ENCODE results near the gene YPEL2. TPM values are rescaled to one million over a fixed set of nuclear protein-coding genes. Genes with fewer than 3 reads are reported as not detected.

Gene YPEL2
- total RNA-seq, 1 donor from 2014 or later = 16.7 TPM

DNA sequence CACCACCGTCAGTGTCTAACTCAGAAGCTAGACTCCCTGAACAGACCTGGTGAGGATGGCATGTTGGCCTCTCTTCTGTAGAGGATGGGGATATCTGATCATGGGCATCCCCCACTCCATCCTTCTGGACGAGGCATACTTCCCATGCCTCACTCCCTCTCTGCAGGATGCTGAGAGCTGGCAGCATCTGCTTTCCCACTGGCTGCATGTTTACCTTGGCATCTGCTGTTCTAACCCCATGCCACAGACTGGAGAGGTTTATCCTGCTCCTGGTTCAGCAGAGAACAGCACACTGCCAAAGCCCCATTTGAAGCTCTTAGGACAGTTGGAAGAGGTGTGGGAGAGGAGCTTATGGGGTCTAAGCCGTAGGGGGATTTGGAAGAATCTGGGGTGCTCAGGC lies 46.0 kb downstream of the YPEL2 start:
- Histone ChIP-seq H3K36me3 (no peaks in the 10 kb centered on the region), H3K27me3 (no peaks in the 10 kb centered on the region), H3K4me3 (no peak overlapping the region), H3K27ac (peak overlapping the region; percentile 77), H3K9me3 (no peaks in the 10 kb centered on the region), H3K4me1 (peaks cover 91% of the 10 kb centered on the region)
- DNase-seq (ENCODE audit: extremely low spot score in 2 of 2) = no peak
- intact Hi-C loops (cut with DNase I) = loop anchor here (10.0 kb wide), 1 partner anchor 47 kb away; no protein-coding TSS in a partner anchor
- TF ChIP-seq, protein P1, sequence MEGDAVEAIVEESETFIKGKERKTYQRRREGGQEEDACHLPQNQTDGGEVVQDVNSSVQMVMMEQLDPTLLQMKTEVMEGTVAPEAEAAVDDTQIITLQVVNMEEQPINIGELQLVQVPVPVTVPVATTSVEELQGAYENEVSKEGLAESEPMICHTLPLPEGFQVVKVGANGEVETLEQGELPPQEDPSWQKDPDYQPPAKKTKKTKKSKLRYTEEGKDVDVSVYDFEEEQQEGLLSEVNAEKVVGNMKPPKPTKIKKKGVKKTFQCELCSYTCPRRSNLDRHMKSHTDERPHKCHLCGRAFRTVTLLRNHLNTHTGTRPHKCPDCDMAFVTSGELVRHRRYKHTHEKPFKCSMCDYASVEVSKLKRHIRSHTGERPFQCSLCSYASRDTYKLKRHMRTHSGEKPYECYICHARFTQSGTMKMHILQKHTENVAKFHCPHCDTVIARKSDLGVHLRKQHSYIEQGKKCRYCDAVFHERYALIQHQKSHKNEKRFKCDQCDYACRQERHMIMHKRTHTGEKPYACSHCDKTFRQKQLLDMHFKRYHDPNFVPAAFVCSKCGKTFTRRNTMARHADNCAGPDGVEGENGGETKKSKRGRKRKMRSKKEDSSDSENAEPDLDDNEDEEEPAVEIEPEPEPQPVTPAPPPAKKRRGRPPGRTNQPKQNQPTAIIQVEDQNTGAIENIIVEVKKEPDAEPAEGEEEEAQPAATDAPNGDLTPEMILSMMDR (IDR thresholded peaks at IDR 0.05) = no peak
- TF ChIP-seq POLR2AphosphoS5 (IDR thresholded peaks at IDR 0.05; ENCODE audit: insufficient read depth in 1 of 2, low read depth in 1 of 2) = no peak
- TF ChIP-seq POLR2A (IDR thresholded peaks at IDR 0.05) = no peak

DNA sequence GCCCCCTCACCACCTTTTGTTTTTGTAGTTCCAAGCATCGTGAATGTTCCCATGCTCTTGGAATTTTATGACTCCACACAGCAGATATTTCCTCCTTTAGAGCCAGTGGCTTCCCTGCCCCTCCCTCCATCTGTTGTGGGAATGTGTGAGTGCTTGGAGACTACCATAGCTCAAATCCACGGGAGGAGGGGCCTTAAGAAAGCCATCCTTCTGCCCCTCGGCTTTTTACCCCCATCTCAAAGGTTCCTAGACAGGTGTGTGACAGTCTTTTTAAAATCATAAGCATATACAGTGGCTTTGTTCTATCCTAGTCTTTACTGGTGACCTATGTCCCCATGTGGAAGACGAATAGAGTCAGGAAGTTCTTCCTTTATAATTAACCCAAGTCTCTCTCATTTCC lies 47.2 kb downstream of the YPEL2 start:
- TF ChIP-seq POLR2A (IDR thresholded peaks at IDR 0.05) (no peak), POLR2AphosphoS5 (IDR thresholded peaks at IDR 0.05; ENCODE audit: insufficient read depth in 1 of 2, low read depth in 1 of 2) (peak in 1 of 2 donors; percentile 29)
- no peaks in the 10 kb centered on the region for H3K36me3 ChIP-seq
- H3K4me1 ChIP-seq = peaks cover 78% of the 10 kb centered on the region
- no peak for DNase-seq (ENCODE audit: extremely low spot score in 2 of 2)
- H3K27ac ChIP-seq = peak overlapping the region; percentile 77
- no peak overlapping the region for H3K4me3 ChIP-seq
- no peaks in the 10 kb centered on the region for H3K9me3 ChIP-seq
- intact Hi-C loops (cut with DNase I) = loop anchor here (10.0 kb wide), 1 partner anchor 46 kb away; no protein-coding TSS in a partner anchor
- H3K27me3 ChIP-seq = no peaks in the 10 kb centered on the region

DNA sequence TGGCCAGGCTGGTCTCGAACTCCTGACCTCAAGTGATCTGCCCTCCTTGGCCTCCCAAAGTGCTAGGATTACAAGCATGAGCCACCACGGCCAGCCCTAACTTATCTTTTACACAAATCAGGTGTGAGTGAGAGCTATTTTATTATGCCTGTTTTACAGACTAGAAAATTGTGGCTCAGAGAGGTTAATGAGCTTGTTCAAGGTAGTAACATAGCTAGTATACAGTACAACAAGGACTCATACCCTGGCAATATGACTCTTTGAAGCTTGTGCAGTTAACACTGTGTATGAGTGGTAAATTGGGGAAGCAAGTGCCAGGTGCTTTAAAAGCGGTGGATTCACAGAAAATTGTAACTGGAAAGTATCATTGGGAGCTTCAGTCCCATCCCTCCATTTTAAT lies 49.0 kb downstream of the YPEL2 start:
- no peak for DNase-seq (ENCODE audit: extremely low spot score in 2 of 2)
- Histone ChIP-seq H3K27ac (peak overlapping the region; percentile 70), H3K4me3 (no peak overlapping the region), H3K9me3 (no peaks in the 10 kb centered on the region), H3K4me1 (peaks cover 60% of the 10 kb centered on the region), H3K27me3 (no peaks in the 10 kb centered on the region), H3K36me3 (no peaks in the 10 kb centered on the region)
- intact Hi-C loops (cut with DNase I) = no loop called here
- TF ChIP-seq POLR2AphosphoS5 (IDR thresholded peaks at IDR 0.05; ENCODE audit: insufficient read depth in 1 of 2, low read depth in 1 of 2) (no peak), POLR2A (IDR thresholded peaks at IDR 0.05) (no peak)
- TF ChIP-seq, protein P1 (IDR thresholded peaks at IDR 0.05) = no peak

DNA sequence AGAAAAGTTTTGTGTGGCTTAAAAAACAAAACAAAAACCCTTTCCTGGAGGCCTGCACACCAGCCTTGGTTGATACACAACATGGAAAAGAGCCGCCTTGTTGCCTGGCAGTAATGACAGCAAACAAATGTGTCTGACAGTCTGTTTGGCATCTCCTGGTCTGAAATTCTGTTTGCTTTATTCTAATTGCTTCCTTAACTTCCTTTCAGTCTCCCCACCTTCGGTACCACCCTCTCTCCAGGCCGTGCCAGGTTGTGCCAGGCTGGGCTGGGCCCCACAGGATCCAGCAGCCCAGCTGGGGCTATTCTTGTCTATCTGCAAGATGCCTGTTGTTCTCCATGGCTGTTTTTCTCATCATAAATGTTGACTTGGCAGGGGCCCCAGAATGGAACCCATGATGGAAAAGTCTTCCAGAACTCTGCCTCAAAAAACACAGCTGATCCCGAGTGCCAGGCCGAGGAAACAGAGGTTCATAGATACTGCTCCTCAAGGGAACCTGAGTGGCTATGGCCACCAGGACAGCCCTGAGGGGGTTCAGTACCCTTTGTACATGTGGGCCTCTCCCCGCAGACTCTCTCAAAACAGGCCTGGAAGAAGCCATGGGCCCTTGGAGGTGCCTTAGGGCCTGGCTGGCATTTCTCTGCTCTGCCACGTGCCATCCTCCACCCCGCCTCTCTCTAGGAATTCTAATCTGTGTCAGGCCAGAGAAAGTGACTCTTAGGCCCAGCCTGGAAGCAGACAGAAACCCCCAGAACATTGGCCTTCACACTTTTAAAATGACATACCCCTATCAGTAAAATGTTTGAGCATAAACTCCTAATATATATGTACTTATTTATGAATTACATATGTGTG lies 50.5 kb downstream of the YPEL2 start:
- Histone ChIP-seq H3K4me3 (no peak overlapping the region), H3K27ac (peak overlapping the region; percentile 70), H3K36me3 (no peaks in the 10 kb centered on the region), H3K4me1 (peaks cover 51% of the 10 kb centered on the region), H3K9me3 (no peaks in the 10 kb centered on the region), H3K27me3 (no peaks in the 10 kb centered on the region)
- intact Hi-C loops (cut with DNase I) = no loop called here
- no peak for DNase-seq (ENCODE audit: extremely low spot score in 2 of 2)
- peak in 1 of 2 donors; percentile 26 for TF ChIP-seq POLR2AphosphoS5 (IDR thresholded peaks at IDR 0.05; ENCODE audit: insufficient read depth in 1 of 2, low read depth in 1 of 2)
- TF ChIP-seq, protein P1 (IDR thresholded peaks at IDR 0.05) = no peak

DNA sequence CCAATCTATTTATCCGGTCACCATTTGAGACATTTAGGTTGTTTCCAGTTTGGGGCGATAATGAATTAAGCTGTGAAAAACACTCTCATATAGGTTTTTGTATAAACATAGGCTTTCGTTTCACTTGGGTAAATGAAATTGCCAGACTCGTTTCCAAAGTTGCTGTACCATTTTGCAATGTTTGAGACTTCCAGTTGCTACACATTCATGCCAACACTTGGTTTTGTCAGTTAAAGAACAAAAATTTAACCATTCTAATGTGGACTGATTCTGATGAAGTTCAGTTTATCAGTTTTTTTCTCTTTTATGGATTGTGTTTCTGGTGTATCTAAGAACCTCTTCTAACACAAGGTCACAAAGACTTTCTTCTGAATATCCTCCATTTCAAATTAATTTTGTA lies 52.4 kb downstream of the YPEL2 start:
- TF ChIP-seq, protein P1 (IDR thresholded peaks at IDR 0.05) = no peak
- TF ChIP-seq POLR2A (IDR thresholded peaks at IDR 0.05) (no peak), POLR2AphosphoS5 (IDR thresholded peaks at IDR 0.05; ENCODE audit: insufficient read depth in 1 of 2, low read depth in 1 of 2) (no peak)
- H3K4me3 ChIP-seq = no peak overlapping the region
- H3K27ac ChIP-seq = no peak overlapping the region
- intact Hi-C loops (cut with DNase I) = no loop called here
- no peak for DNase-seq (ENCODE audit: extremely low spot score in 2 of 2)
- H3K4me1 ChIP-seq = peaks cover 33% of the 10 kb centered on the region
- no peaks in the 10 kb centered on the region for H3K9me3 ChIP-seq
- H3K36me3 ChIP-seq = no peaks in the 10 kb centered on the region
- H3K27me3 ChIP-seq = no peaks in the 10 kb centered on the region
